OCI-LY7 (cell line): Measurements from ENCODE around the gene PIN1.

Experiments used
- CTCF ChIP-seq: fragments of 200-600 bp; sonication (generic); conservative IDR thresholded peaks from 2 replicates; pipeline ENCODE4 v1.5.1; 2014; ENCODE audit warnings: mild to moderate bottlenecking, antibody characterized with exemption, low read length, moderate library complexity, mixed read lengths
- EZH2phosphoT487 ChIP-seq: fragments of 200-600 bp; sonication (generic); IDR thresholded peaks from 2 replicates; pipeline ENCODE4 v1.6.1; 2018; ENCODE audit warnings: low read depth, borderline replicate concordance, mild to moderate bottlenecking, mixed run types, antibody characterized with exemption, low read length, moderate library complexity, mixed read lengths

GRCh38 chr19:9865732-9866501 is 30.8 kb downstream of the PIN1 start:
- TF ChIP-seq CTCF (no peak), EZH2phosphoT487 (no peak)
